NCI-H2227 treated with DMSO at 0.1 percent for 48 hours (cell line): ENCODE results near the gene CDH16.
"Not testable (repeated sequence)": the region's sequence is repeated elsewhere in the genome, so short reads cannot be mapped to it uniquely, and the experiment has no call there.

Experiments used
- DNase-seq: peaks from one replicate; lab custom pipeline; 2025; lab: John Stamatoyannopoulos, UW

Gene CDH16

DNA sequence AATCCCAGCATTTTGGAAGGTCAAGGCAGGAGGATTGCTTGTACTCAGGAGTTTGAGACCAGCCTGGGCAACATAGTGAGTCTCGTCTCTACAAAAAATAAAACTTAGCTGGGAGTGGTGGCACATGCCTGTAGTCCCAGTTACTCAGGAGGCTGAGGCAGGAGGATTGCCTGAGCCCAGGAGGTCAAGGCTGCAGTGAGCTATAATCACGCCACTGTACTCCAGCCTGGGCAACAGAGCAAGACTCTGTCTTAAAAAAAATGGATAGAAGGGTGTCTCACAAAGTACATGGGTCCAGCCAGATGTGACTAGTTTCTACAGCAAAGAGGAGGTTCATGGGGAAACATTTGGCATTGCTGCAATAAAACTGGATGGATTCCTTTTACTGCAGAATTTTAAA is 47.3 kb downstream of the CDH16 start:
- DNase-seq, result not testable (repeated sequence)

DNA sequence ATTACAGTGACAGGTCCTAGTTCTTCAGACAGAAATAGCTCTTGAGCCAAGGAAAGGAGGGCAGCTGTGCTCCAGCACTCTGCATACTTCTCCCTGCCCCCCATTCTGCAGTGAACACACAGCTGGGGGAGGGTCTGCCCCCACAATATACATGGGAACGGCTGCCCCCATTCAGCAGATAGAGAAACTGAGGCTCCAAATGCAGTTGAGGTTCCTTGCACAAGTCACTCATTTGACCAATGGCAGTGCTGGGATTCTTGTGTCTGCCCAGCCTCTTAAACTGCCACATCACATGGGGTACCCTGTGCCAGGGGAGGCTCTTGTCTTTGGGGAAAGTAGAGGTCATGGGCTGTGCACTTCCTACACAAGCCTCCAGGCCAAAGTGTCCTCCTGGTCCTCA is 49.3 kb downstream of the CDH16 start:
- DNase-seq, result no peak

DNA sequence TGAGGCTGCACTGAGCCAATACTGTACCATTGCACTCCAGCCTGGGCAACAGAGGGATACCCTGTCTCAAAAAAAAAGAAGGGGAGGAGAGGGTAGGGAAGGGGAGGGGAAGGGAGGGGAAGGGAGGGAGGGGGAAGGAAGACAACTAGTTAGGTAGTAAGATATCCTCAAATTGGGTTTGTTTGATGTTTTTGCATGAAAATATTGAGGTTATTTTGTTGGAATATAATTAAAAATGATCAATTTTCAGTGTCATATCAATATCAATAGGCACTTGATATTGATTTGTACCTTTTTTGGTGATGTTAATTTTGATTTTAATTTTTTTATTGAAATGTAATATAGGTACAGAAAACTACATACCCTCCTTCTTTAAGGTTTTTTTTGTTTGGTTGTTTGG is 55.0 kb downstream of the CDH16 start:
- DNase-seq, result no peak

DNA sequence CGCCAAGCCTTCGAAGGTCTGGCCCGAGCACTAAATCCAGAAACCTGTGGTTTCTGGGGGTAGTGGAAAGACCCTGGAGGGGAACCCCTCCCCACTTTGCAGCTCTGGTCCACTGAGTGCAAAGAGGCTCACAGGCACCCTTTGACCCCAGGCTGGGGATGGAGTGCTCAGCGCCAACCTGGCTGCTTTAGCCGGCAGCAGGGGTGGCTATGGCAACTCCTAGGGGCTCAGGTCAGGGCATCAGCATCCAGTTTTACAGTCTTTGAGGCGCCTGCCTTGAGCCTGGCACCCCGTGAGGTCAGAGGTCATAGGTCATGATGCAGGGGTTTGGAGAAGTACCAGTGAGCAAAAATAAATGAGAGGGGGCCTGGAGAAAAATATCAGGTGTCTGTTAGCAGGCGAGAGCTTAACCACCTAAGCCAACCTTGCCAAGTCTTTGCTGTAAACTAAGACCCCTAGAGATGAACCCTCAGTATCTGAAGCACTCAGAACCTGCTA is 56.6 kb downstream of the CDH16 start:
- no peak for DNase-seq

DNA sequence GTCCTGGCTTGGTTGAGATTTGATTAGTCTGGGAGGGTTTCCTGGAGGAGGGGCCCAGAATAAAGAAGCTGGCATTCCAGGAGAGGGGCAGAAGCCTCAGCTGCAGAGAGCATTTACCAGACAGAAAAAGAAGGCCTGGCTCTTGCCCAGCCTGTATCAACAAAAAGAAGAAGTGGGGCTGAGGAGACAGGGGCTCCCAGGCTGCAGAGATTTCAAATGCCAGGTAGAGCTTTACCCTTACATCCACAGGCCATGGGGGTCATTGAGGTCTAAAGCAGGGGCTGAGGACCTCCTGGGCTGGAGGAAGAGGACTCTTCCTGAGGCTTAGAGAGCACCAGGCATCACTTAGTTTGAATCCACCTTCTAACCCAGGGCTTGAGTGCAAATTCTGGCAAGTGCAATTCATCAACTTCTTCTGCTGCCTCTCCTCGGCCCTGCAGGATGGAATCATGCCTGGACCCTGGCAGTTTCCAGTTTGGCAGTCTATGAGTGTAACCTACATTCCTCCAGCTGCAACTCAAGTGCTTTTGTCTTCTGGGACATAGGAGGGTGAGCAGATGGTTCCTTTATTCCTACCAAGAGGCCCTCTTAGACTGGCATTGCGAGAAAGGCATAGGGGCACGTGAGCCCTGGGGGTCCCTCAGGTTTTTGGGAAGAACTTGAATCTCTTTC is 59.2 kb downstream of the CDH16 start:
- no peak for DNase-seq

DNA sequence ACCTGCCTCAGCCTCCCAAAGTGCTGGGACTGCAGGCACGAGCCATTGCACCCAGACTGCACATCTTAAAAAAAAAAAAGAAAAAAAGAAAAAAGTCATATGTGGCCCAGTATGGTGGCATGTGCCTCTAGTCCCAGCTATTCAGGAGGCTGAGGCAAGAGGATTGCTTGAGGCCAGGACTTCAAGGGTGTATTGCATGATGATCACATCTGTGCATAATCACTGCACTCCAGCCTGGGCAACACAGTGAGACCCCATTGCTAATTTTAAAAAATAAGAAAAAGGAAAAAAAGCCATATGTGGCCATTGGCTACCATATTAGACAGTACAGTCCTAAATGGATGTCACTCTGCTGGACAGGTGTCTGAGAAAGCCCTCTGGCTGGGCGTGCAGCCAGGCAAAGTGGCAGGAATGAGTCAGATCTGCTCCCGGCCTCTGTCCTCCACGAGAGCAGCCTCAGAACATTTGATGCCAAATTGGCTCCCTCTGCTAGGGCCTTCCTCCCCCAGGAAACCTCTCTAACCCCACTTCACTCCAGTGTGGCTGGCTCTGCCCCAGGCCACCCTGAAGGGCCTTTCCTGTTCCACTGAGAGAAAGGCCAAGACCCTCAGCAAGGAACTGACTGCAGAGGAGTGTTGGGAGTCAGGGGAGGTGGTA is 59.8 kb downstream of the CDH16 start:
- no peak for DNase-seq
